Large intestine (tissue), 3 donors: ENCODE results near the gene GALNT17. TPM values are rescaled to one million over a fixed set of nuclear protein-coding genes. Genes with fewer than 3 reads are reported as not detected.

Source experiments
- DNase-seq, 2 donors: peaks; one replicate each; pipeline versions ENCODE4 v3.0.0 to v3.0.0-alpha.2; 2013
- H3K27ac ChIP-seq: one replicate; pipeline ENCODE4 v1.5.1; 2013; ENCODE audit warnings: low read length
- H3K27me3 ChIP-seq: 2 replicates; pipeline ENCODE4 v1.6.1; 2013; ENCODE audit warnings: low read length; ENCODE audit not compliant: control insufficient read depth, insufficient read depth
- H3K36me3 ChIP-seq: 2 replicates; pipeline ENCODE4 v1.6.1; 2013; ENCODE audit warnings: low read length; ENCODE audit not compliant: control insufficient read depth, insufficient read depth
- H3K4me1 ChIP-seq: one replicate; pipeline ENCODE4 v1.6.1; 2013; ENCODE audit warnings: low read length; ENCODE audit not compliant: control insufficient read depth, insufficient read depth
- H3K4me3 ChIP-seq: one replicate; pipeline ENCODE4 v1.5.1; 2013; ENCODE audit warnings: low read length
- H3K9me3 ChIP-seq: one replicate; pipeline ENCODE4 v1.6.1; 2013; ENCODE audit warnings: mild to moderate bottlenecking, low read depth, low read length, moderate library complexity; ENCODE audit not compliant: control insufficient read depth
- WGBS: methylation state at CpG from one replicate; pipeline ENCODE4 v1.1.5; 2013; ENCODE audit warnings: low lambda C conversion rate; ENCODE audit not compliant: insufficient coverage; 5-methylcytosine and 5-hydroxymethylcytosine counted together
- polyA plus RNA-seq: library from polyadenylated mRNA; unstranded; fragments of 120-200 nt; gene quantifications from one replicate; pipeline ENCODE4 v1.2.1, GENCODE V29; 2013

The GALNT17 gene
- polyA plus RNA-seq, 1 donor = 2.7 TPM

GRCh38 chr7:71466448-71467145 is 334.7 kb downstream of the GALNT17 start:
- DNase-seq = no peak
- Histone ChIP-seq H3K4me1 (no peaks in the 10 kb centered on the region), H3K9me3 (no peaks in the 10 kb centered on the region), H3K36me3 (no peaks in the 10 kb centered on the region), H3K27ac (no peak overlapping the region), H3K4me3 (no peak overlapping the region), H3K27me3 (no peaks in the 10 kb centered on the region)
- no CpG with 5 or more reads among the region's 5 CpGs for WGBS

DNA sequence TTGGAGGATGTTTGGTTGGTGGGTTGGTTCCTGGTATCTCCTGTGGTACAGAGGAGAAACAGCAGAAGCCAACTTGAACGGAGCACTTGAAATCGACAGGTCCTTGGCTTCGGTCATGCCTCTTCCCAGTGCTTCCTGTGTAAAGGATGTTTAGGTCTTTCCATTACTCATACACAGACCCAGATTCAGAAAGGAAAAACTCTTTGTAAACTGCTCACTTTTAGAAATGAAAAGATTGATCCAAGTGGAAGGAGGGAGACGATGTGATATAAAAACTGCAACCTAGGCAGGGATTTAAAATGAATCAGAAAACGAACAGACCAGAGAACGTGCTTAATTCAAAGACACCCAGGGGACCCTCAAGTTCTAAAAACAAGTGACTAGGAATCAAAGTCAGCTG is 338.4 kb downstream of the GALNT17 start:
- 100% methylated on average over 1 of the region's 6 CpGs for WGBS
- Histone ChIP-seq H3K4me1 (no peaks in the 10 kb centered on the region), H3K4me3 (no peak overlapping the region), H3K27ac (no peak overlapping the region), H3K36me3 (no peaks in the 10 kb centered on the region), H3K27me3 (no peaks in the 10 kb centered on the region), H3K9me3 (no peaks in the 10 kb centered on the region)
- DNase-seq = no peak

GRCh38 chr7:71470830-71471229 is 338.9 kb downstream of the GALNT17 start:
- H3K4me3 ChIP-seq = no peak overlapping the region
- H3K27ac ChIP-seq = no peak overlapping the region
- H3K27me3 ChIP-seq = no peaks in the 10 kb centered on the region
- no peaks in the 10 kb centered on the region for H3K4me1 ChIP-seq
- H3K9me3 ChIP-seq = no peaks in the 10 kb centered on the region
- no peaks in the 10 kb centered on the region for H3K36me3 ChIP-seq
- DNase-seq = no peak
- no CpG with 5 or more reads among the region's 1 CpG for WGBS

DNA sequence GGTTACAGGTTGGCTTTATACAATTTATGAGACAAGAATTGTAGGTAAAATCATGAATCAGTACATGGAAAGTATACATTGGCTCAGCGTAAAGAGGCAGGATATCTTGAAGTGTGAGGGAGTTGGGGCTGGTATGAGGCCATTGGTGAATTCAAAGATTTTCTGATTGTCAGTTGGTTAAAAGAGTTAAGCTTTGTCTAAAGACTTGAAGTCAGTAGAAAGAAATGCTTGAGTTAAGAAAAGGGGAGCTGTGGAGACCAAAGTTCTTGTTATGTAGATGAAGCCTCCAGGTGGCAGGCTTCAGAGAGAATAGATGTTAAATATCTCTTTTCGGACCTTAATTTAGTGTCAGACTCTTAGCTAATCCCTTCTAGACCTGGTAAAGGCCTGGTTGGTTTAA is 341.0 kb downstream of the GALNT17 start:
- no CpG with 5 or more reads among the region's 2 CpGs for WGBS
- no peak overlapping the region for H3K27ac ChIP-seq
- DNase-seq = no peak
- no peaks in the 10 kb centered on the region for H3K9me3 ChIP-seq
- H3K27me3 ChIP-seq = no peaks in the 10 kb centered on the region
- H3K36me3 ChIP-seq = no peaks in the 10 kb centered on the region
- no peak overlapping the region for H3K4me3 ChIP-seq
- no peaks in the 10 kb centered on the region for H3K4me1 ChIP-seq

- WGBS = 100% methylated on average over 1 of the region's 2 CpGs
- Histone ChIP-seq H3K27me3 (no peaks in the 10 kb centered on the region), H3K4me3 (no peak overlapping the region), H3K36me3 (no peaks in the 10 kb centered on the region), H3K4me1 (no peaks in the 10 kb centered on the region), H3K27ac (no peak overlapping the region), H3K9me3 (no peaks in the 10 kb centered on the region)
- no peak for DNase-seq
These were observed 341.5 kb downstream of the GALNT17 start for GRCh38 chr7:71473366-71473967.

DNA sequence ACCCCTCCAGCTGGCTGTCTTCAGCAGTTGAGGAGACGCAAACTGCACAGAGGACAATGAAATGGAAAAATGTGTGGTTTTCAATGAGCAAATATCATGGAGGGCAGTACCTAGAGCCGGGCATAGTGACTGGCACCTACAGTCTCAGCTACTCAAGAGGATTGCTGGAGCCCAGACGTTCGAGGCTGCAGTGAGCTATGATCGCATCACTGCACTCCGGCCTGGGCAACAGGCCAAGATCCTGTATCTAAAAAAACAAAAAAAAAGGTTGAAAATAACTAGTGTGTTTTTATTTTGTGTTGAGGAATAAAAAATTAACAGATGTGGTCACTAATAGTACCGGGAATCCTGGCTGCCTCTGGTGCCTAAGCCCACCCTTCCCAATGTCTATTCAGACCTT is 345.5 kb downstream of the GALNT17 start:
- H3K27ac ChIP-seq = no peak overlapping the region
- no peaks in the 10 kb centered on the region for H3K27me3 ChIP-seq
- H3K4me3 ChIP-seq = no peak overlapping the region
- 100% methylated on average over 1 of the region's 7 CpGs for WGBS
- no peaks in the 10 kb centered on the region for H3K36me3 ChIP-seq
- no peaks in the 10 kb centered on the region for H3K4me1 ChIP-seq
- DNase-seq = no peak
- H3K9me3 ChIP-seq = no peaks in the 10 kb centered on the region

DNA sequence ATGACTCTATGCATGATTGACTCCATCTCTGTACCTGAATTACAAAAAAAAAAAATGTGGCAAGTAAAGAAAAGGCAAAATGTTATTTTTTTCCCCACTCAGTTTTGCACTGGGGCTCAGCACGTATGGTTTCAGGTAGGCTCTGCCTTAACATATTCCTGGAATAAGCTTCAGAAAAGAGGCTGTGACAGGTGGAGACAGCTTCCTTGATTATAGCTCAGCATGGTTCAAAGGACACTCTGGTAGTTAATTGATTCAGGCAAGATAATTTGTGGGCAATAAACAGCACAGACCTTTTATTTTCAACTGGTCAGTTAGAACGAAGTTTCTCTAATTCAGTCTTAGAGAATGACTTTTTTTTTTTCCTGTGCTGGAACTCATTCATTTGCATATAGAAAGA is 347.3 kb downstream of the GALNT17 start:
- no peak overlapping the region for H3K27ac ChIP-seq
- 20% methylated on average over 1 of the region's 2 CpGs for WGBS
- DNase-seq = peak in 1 of 2 donors; percentile 17
- no peaks in the 10 kb centered on the region for H3K36me3 ChIP-seq
- H3K4me3 ChIP-seq = no peak overlapping the region
- no peaks in the 10 kb centered on the region for H3K4me1 ChIP-seq
- H3K27me3 ChIP-seq = no peaks in the 10 kb centered on the region
- H3K9me3 ChIP-seq = no peaks in the 10 kb centered on the region

- Histone ChIP-seq H3K27me3 (no peaks in the 10 kb centered on the region), H3K4me3 (no peak overlapping the region), H3K4me1 (no peaks in the 10 kb centered on the region), H3K9me3 (no peaks in the 10 kb centered on the region), H3K27ac (no peak overlapping the region), H3K36me3 (no peaks in the 10 kb centered on the region)
- no CpG with 5 or more reads among the region's 2 CpGs for WGBS
- no peak for DNase-seq
These were observed 348.8 kb downstream of the GALNT17 start for GRCh38 chr7:71480791-71481190.

DNA sequence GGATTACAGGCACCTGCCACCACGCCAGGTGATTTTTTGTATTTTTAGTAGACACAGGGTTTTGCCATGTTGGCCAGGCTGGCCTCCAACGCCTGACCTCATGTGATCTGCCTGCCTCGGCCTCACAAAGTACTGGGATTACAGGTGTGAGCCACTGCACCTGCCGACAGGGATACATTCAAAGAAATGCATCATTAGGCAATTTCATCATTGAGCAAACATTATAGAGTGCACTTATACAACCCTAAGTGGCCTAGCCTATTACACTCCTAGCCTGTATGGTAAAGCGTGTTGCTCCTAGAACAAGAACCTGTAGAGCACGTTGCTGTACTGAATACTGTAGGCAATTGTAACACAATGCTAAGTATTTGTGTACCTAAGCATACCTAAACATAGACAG is 350.3 kb downstream of the GALNT17 start:
- no peak overlapping the region for H3K27ac ChIP-seq
- no peak overlapping the region for H3K4me3 ChIP-seq
- no CpG with 5 or more reads among the region's 6 CpGs for WGBS
- no peaks in the 10 kb centered on the region for H3K4me1 ChIP-seq
- no peak for DNase-seq
- H3K9me3 ChIP-seq = no peaks in the 10 kb centered on the region
- H3K27me3 ChIP-seq = no peaks in the 10 kb centered on the region
- no peaks in the 10 kb centered on the region for H3K36me3 ChIP-seq

- H3K4me1 ChIP-seq = no peaks in the 10 kb centered on the region
- no CpG with 5 or more reads among the region's 3 CpGs for WGBS
- H3K27ac ChIP-seq = no peak overlapping the region
- H3K4me3 ChIP-seq = no peak overlapping the region
- DNase-seq = no peak
- no peaks in the 10 kb centered on the region for H3K27me3 ChIP-seq
- no peaks in the 10 kb centered on the region for H3K9me3 ChIP-seq
- H3K36me3 ChIP-seq = no peaks in the 10 kb centered on the region
These were observed 352.4 kb downstream of the GALNT17 start for GRCh38 chr7:71484380-71484779.

DNA sequence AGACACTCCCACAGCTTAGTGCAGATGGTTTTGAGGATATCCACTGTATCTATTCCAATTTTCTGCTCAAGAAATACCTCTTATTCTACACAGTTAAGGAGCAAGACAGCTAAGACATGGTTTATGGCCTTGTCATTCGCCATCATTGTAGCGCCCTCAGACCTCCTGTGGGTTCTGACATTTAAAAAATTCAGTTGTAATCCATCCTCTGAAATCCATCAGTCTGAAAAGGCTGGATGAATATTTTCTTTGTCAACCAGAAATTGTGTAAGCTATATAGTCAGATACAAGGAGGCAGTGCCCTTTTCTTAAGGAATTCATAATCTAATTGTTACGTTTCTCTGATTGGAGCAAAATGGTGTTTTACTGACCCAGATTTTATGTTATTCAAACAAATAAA is 353.6 kb downstream of the GALNT17 start:
- Histone ChIP-seq H3K4me3 (no peak overlapping the region), H3K4me1 (no peaks in the 10 kb centered on the region), H3K27me3 (no peaks in the 10 kb centered on the region), H3K9me3 (no peaks in the 10 kb centered on the region), H3K36me3 (no peaks in the 10 kb centered on the region), H3K27ac (no peak overlapping the region)
- no peak for DNase-seq
- 67% methylated on average over 1 of the region's 3 CpGs for WGBS
